Lung (tissue), 12 donors: ENCODE data around the gene PIGT. TPM values are rescaled to one million over a fixed set of nuclear protein-coding genes. Genes with fewer than 3 reads are reported as not detected.

Source experiments
- ATAC-seq: fragments of 200-7000 bp; cut with Tn5 transposase; one replicate; pipeline ENCODE4 v1.9.1; 2020; ENCODE audit warnings: moderate number of reproducible peaks; ENCODE audit not compliant: insufficient read depth, low FRiP score
- DNase-seq, 3 donors: peaks; one replicate each; pipeline ENCODE4 v3.0.0-alpha.2; 2013 to 2017
- H3K27ac ChIP-seq, 2 donors: one replicate each; pipeline ENCODE4 v1.5.1; 2013; ENCODE audit warnings: mild to moderate bottlenecking in 2 of 2, moderate library complexity in 2 of 2, control low read depth in 1 of 2, inconsistent platforms in 1 of 2, low read depth in 1 of 2, low read length in 1 of 2
- H3K27me3 ChIP-seq, 3 donors: one replicate each; pipeline ENCODE4 v1.5.1; 2013; ENCODE audit warnings: low read length in 2 of 3; ENCODE audit not compliant: control insufficient read depth in 3 of 3, insufficient read depth in 3 of 3
- H3K36me3 ChIP-seq, 4 donors: one replicate each; pipeline ENCODE4 v1.5.1; 2013; ENCODE audit warnings: low read length in 4 of 4, mild to moderate bottlenecking in 1 of 4, moderate library complexity in 1 of 4; ENCODE audit not compliant: control insufficient read depth in 4 of 4, insufficient read depth in 4 of 4
- H3K4me1 ChIP-seq, 5 donors: one replicate each; pipeline ENCODE4 v1.5.1; 2013; ENCODE audit warnings: low read length in 5 of 5, mild to moderate bottlenecking in 2 of 5, moderate library complexity in 1 of 5; ENCODE audit not compliant: control insufficient read depth in 5 of 5, insufficient read depth in 5 of 5
- H3K4me3 ChIP-seq: one replicate; pipeline ENCODE4 v1.5.1; 2013; ENCODE audit warnings: mild to moderate bottlenecking, control low read depth, moderate library complexity
- H3K9ac ChIP-seq, 2 donors: one replicate each; pipeline ENCODE4 v1.5.1; 2013; ENCODE audit warnings: low read length in 2 of 2, control low read depth in 1 of 2; ENCODE audit not compliant: insufficient read depth in 1 of 2
- H3K9me3 ChIP-seq, 4 donors: one replicate each; pipeline ENCODE4 v1.5.1; 2013; ENCODE audit warnings: low read length in 3 of 4, mild to moderate bottlenecking in 1 of 4, moderate library complexity in 1 of 4; ENCODE audit not compliant: control insufficient read depth in 4 of 4, insufficient read depth in 3 of 4
- CTCF ChIP-seq: IDR thresholded peaks from 2 replicates; pipeline ENCODE4 v1.5.1; 2012; ENCODE audit warnings: mild to moderate bottlenecking; ENCODE audit errors: control extremely low read depth, extremely low read depth
- WGBS, 2 donors: extraction: QIAGEN DNeasy Blood & Tissue Kit; methylation state at CpG; one replicate each; pipeline ENCODE4 v1.1.7; 2013; 5-methylcytosine and 5-hydroxymethylcytosine counted together
- polyA plus RNA-seq, 2 donors: library from polyadenylated mRNA; stranded (reverse); fragments of 200-250 nt; gene quantifications; one replicate each; pipeline ENCODE4 v1.2.1, GENCODE V29; 2013
- total RNA-seq, 2 donors: library from RNA; depleted of rRNA in 1 of 2; stranded (reverse); fragments of >200 nt in 1 of 2; gene quantifications; one replicate each; pipeline ENCODE4 v1.2.1, GENCODE V29; 2014 to 2021
- donor health status: control.
- donor health status: control.
- donor health status: Bipolar disorder and iron deficiency.
- donor health status: healthy.
- donor health status: DM: yes; HTN: yes; CAD: no.

PIGT gene
- total and polyA plus RNA-seq, 4 donors: 33.6 to 107 (median 72.3) TPM

GRCh38 chr20:45407783-45408645 is 7.9 kb upstream of the PIGT start, which contains the start of gene DBNDD2:
TSS of gene DBNDD2 (plus strand) at chr20:45408289. CDS start at chr20:45408468, 179 bp downstream.
- WGBS, 2 donors: 91% methylated on average over 21 of the region's 21 CpGs
- peak within 1 kb of the TSS; percentile 69 for H3K4me3 ChIP-seq
- DNase-seq: no peak
- peak within 1 kb of the TSS; percentile 75 to 97 for H3K27ac ChIP-seq
- TF ChIP-seq CTCF: no peak
- H3K4me1 ChIP-seq: peaks cover 0 to 19% (median 4%) of the 10 kb centered on the region in 5 donors
- peak within 1 kb of the TSS in 1 of 2 donors; percentile 61 for H3K9ac ChIP-seq
- no peak for ATAC-seq
- H3K36me3 ChIP-seq: peaks cover 0 to 9% (median 4%) of the 10 kb centered on the region in 4 donors
- no peaks in the 10 kb centered on the region for H3K9me3 ChIP-seq
- peaks cover 0 to 30% (median 21%) of the 10 kb centered on the region in 3 donors for H3K27me3 ChIP-seq

GRCh38 chr20:45408646-45409213 is 7.2 kb upstream of the PIGT start:
- H3K36me3 ChIP-seq: peaks cover 0 to 9% (median 4%) of the 10 kb centered on the region in 4 donors
- H3K27ac ChIP-seq: peak overlapping the region; percentile 22 to 97
- peaks cover 0 to 29% (median 21%) of the 10 kb centered on the region in 3 donors for H3K27me3 ChIP-seq
- no peak for TF ChIP-seq CTCF
- ATAC-seq (no peak), DNase-seq (no peak)
- H3K9ac ChIP-seq: no peak overlapping the region
- WGBS, 2 donors: 35 to 66% methylated on average over 7 of the region's 7 CpGs
- no peaks in the 10 kb centered on the region for H3K9me3 ChIP-seq
- H3K4me1 ChIP-seq: peaks cover 0 to 19% (median 4%) of the 10 kb centered on the region in 5 donors
- no peak overlapping the region for H3K4me3 ChIP-seq

- H3K36me3 ChIP-seq: peaks cover 0 to 9% (median 4%) of the 10 kb centered on the region in 4 donors
- ATAC-seq: no peak
- H3K9me3 ChIP-seq: no peaks in the 10 kb centered on the region
- DNase-seq: no peak
- no peak overlapping the region for H3K9ac ChIP-seq
- H3K4me1 ChIP-seq: peaks cover 0 to 19% (median 4%) of the 10 kb centered on the region in 5 donors
- WGBS, 2 donors: 89 to 91% methylated on average over 7 of the region's 7 CpGs
- no peak overlapping the region for H3K4me3 ChIP-seq
- no peak for TF ChIP-seq CTCF
- H3K27me3 ChIP-seq: peaks cover 0 to 23% (median 14%) of the 10 kb centered on the region in 3 donors
- peak overlapping the region in 1 of 2 donors; percentile 14 for H3K27ac ChIP-seq
Observed at GRCh38 chr20:45409521-45410272, 6.2 kb upstream of the PIGT start.
